Psoas muscle (tissue), 8 donors: ENCODE data around the gene LRRC52. TPM values are rescaled to one million over a fixed set of nuclear protein-coding genes. Genes with fewer than 3 reads are reported as not detected.

Source experiments
- ATAC-seq, 4 donors: fragments of 200-7000 bp; cut with Tn5 transposase; one replicate each; pipeline ENCODE4 v1.9.1; 2020; ENCODE audit warnings: moderate library complexity in 3 of 4, mild to moderate bottlenecking in 2 of 4
- DNase-seq, 2 donors: peaks; one replicate each; pipeline ENCODE4 v3.0.0-alpha.2; 2020
- H3K27ac ChIP-seq: fragments of 200-600 bp; one replicate; pipeline ENCODE4 v1.8.0; 2022
- H3K27me3 ChIP-seq, 3 donors: fragments of 200-600 bp in 1 of 3; one replicate each; pipeline versions ENCODE4 v1.6.1 to v1.8.0; 2013 to 2022; ENCODE audit warnings: low read length in 2 of 3, mild to moderate bottlenecking in 2 of 3, moderate library complexity in 1 of 3; ENCODE audit not compliant: insufficient read depth in 3 of 3
- H3K36me3 ChIP-seq, 2 donors: fragments of 200-600 bp in 1 of 2; one replicate each; pipeline versions ENCODE4 v1.6.1 to v1.8.0; 2013 to 2022; ENCODE audit warnings: low read depth in 1 of 2, mild to moderate bottlenecking in 1 of 2, moderate library complexity in 1 of 2; ENCODE audit not compliant: insufficient read depth in 1 of 2
- H3K4me1 ChIP-seq: fragments of 200-600 bp; one replicate; pipeline ENCODE4 v1.8.0; 2022
- H3K4me3 ChIP-seq: fragments of 200-600 bp; one replicate; pipeline ENCODE4 v1.8.0; 2022; ENCODE audit warnings: mild to moderate bottlenecking
- H3K9me3 ChIP-seq: fragments of 200-600 bp; one replicate; pipeline ENCODE4 v1.8.0; 2022
- CTCF ChIP-seq: fragments of 200-600 bp; IDR thresholded peaks from one replicate; pipeline ENCODE4 v1.8.0; 2022; ENCODE audit warnings: antibody characterized with exemption
- WGBS, 3 donors: extraction: QIAGEN DNeasy Blood & Tissue Kit; methylation state at CpG; one replicate each; pipeline versions ENCODE4 v1.1.6 to v1.1.7; 2013; 5-methylcytosine and 5-hydroxymethylcytosine counted together
- intact Hi-C, 2 donors: fragments of 100-400 bp; cut with DNase I; formaldehyde crosslinking; loops; one replicate each; pipeline versions ENCODE4 v1.11.0 to v1.14.2; 2022
- polyA plus RNA-seq, 3 donors: library from polyadenylated mRNA; stranded (reverse); fragments of 200-250 nt; gene quantifications; one replicate each; pipeline ENCODE4 v1.2.3, GENCODE V29; 2013
- total RNA-seq, 4 donors: library from RNA; stranded (reverse); fragmentation: NEBNext Ultra II Directional in 2 of 4; extraction: Animal tissue kit (Norgen Biotek cat#: 25700) in 2 of 4; gene quantifications; one replicate each; pipeline versions ENCODE4 v1.2.1 to v1.2.4, GENCODE V29; 2021 to 2023
- donor health status: healthy with polysubstance abuse.
- donor health status: DM: no; HTN: no; CAD: no; lungs with moderate emphysema.
- donor health status: Bipolar disorder and iron deficiency.
- donor health status: healthy.
- donor health status: DM: yes; HTN: yes; CAD: no.
- donor health status: DM: no; HTN: no; CAD: no.
- donor health status: DM: no; HTN: no; CAD: no.
- donor health status: DM: yes; HTN: yes; CAD: no.

The LRRC52 gene
- total and polyA plus RNA-seq, 7 donors: 0.08 to 1.2 (median 0.08) TPM; not detected in 4

GRCh38 chr1:165542015-165542631 is 1.7 kb upstream of the LRRC52 start:
- intact Hi-C loops: loop anchor here (5.0 kb wide), 2 partner anchors 40 to 95 kb away; partner anchors contain the start of gene RXRG (in 1 of the 2)
- peak overlapping the region; percentile 48 for H3K27ac ChIP-seq
- no peak for TF ChIP-seq CTCF
- no peak overlapping the region for H3K4me3 ChIP-seq
- H3K9me3 ChIP-seq: no peaks in the 10 kb centered on the region
- no peaks in the 10 kb centered on the region for H3K27me3 ChIP-seq
- ATAC-seq (no peak), DNase-seq (no peak)
- peaks cover 32% of the 10 kb centered on the region for H3K4me1 ChIP-seq
- H3K36me3 ChIP-seq: no peaks in the 10 kb centered on the region
- WGBS, 3 donors: 87 to 95% (median 95%) methylated on average over 6 of the region's 6 CpGs

- H3K4me3 ChIP-seq: no peak overlapping the region
- H3K27me3 ChIP-seq: no peaks in the 10 kb centered on the region
- ATAC-seq (no peak), DNase-seq (no peak)
- H3K27ac ChIP-seq: peak overlapping the region; percentile 48
- WGBS, 3 donors: 0% methylated on average over 1 of the region's 1 CpG
- intact Hi-C loops: loop anchor here (5.0 kb wide), 2 partner anchors 40 to 95 kb away; partner anchors contain the start of gene RXRG (in 1 of the 2)
- TF ChIP-seq CTCF: no peak
- peaks cover 32% of the 10 kb centered on the region for H3K4me1 ChIP-seq
- no peaks in the 10 kb centered on the region for H3K36me3 ChIP-seq
- no peaks in the 10 kb centered on the region for H3K9me3 ChIP-seq
Observed at GRCh38 chr1:165542647-165543046, 1.2 kb upstream of the LRRC52 start.

- H3K27ac ChIP-seq: no peak overlapping the region
- TF ChIP-seq CTCF: no peak
- H3K9me3 ChIP-seq: no peaks in the 10 kb centered on the region
- no peaks in the 10 kb centered on the region for H3K36me3 ChIP-seq
- no peaks in the 10 kb centered on the region for H3K27me3 ChIP-seq
- intact Hi-C loops: loop anchor here (5.0 kb wide), 3 partner anchors 43 to 138 kb away; partner anchors contain the start of gene RXRG (in 1 of the 2)
- ATAC-seq (no peak), DNase-seq (no peak)
- peaks cover 25% of the 10 kb centered on the region for H3K4me1 ChIP-seq
- H3K4me3 ChIP-seq: no peak overlapping the region
Observed at GRCh38 chr1:165544996-165545395, 1.2 kb downstream of the LRRC52 start.

- WGBS, 3 donors: 42 to 50% (median 47%) methylated on average over 2 of the region's 2 CpGs
- Histone ChIP-seq H3K27me3 (no peaks in the 10 kb centered on the region), H3K36me3 (no peaks in the 10 kb centered on the region), H3K27ac (no peak overlapping the region), H3K9me3 (no peaks in the 10 kb centered on the region), H3K4me3 (no peak overlapping the region), H3K4me1 (peaks cover 16% of the 10 kb centered on the region)
- TF ChIP-seq CTCF: no peak
- ATAC-seq: peak in 3 of 4 donors; percentile 47 to 69 (median 68)
- DNase-seq: no peak
- intact Hi-C loops: loop anchor here (5.0 kb wide), 1 partner anchor 139 kb away; no protein-coding TSS in a partner anchor
Observed at GRCh38 chr1:165545974-165546373, 2.2 kb downstream of the LRRC52 start.

GRCh38 chr1:165549973-165550372 is 6.2 kb downstream of the LRRC52 start:
- intact Hi-C loops: loop anchor here (5.0 kb wide), 2 partner anchors 37 to 143 kb away; no protein-coding TSS in a partner anchor
- no peaks in the 10 kb centered on the region for H3K9me3 ChIP-seq
- no peak overlapping the region for H3K27ac ChIP-seq
- H3K27me3 ChIP-seq: no peaks in the 10 kb centered on the region
- no peak overlapping the region for H3K4me3 ChIP-seq
- no peak for TF ChIP-seq CTCF
- no peaks in the 10 kb centered on the region for H3K36me3 ChIP-seq
- no peaks in the 10 kb centered on the region for H3K4me1 ChIP-seq
- no peak for DNase-seq
- 47 to 57% (median 48%) methylated on average over 2 of the region's 2 CpGs for WGBS, 3 donors
- ATAC-seq: no peak
